ENCODE measurements around the gene C22orf31.

The C22orf31 gene

DNA sequence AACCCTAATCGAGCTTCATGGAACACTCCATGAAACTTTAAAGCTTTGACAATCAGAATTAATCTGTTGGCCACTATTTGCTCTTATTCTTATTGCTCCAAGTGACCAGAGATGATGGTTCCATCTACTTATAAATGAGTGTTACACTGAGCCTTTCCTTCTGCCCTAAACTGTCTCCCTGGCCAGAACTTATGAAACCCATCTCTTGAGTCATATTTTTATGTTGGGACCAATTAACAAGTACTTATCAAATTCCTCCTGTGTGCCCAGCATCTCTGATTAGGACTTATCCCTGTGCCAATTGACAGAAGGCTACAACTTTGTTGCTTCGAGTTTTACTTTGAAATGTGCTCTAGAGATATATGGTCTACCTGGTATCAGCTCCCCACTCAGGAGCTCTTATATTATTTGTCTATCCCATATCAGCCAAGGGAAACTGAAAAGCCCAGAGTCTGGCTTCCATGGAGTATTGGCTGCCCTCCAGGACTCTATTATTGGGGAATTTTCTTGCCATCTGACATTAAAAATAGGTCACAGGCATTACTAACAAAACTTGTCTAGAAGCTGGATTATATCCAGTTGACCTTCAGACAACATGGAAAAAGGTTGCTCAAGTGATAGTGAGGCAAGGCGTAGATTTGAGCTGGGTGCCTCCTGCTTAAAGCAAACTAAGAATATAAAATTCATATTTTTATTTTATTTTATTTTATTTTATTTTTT is 20.0 kb upstream of the C22orf31 start:
- no peak overlapping the region for H3K27ac ChIP-seq

GRCh38 chr22:29080106-29080975 is 18.7 kb upstream of the C22orf31 start:
- no peak overlapping the region for H3K27ac ChIP-seq
- no peak for TF ChIP-seq ZFX (IDR thresholded peaks at IDR 0.05)
- TF ChIP-seq CTCF (conservative IDR thresholded peaks at IDR 0.05): no peak

More for the DNA sequence above, 20.0 kb upstream of the C22orf31 start:
- no peak for TF ChIP-seq ZFX (IDR thresholded peaks at IDR 0.05)
- no peak for TF ChIP-seq CTCF (conservative IDR thresholded peaks at IDR 0.05)

- H3K27ac ChIP-seq: 0 out of 2 replicates have a peak overlapping the region, but pooled peaks have one; percentile 6
- TF ChIP-seq ZFX (IDR thresholded peaks at IDR 0.05) (no peak), CTCF (conservative IDR thresholded peaks at IDR 0.05) (no peak)
Measured at GRCh38 chr22:29079218-29079901, 17.7 kb upstream of the C22orf31 start.

DNA sequence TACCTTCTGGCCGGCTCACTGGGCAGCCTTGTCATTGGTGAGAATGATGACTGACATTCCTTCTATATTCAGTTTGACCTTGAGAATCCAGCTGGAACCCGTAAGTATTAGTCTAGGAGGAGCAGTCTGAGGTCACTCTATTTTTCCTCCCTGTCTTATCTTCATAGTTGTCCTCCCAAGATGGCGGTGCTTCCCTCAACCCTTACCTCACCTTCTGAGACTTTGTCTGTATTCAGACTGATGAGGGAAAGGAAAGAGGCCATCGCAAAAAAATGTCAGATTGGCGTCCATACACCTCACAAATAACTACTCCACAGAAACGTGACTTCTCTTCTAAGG is 17.2 kb upstream of the C22orf31 start:
- no peak overlapping the region for H3K27ac ChIP-seq
- no peak for TF ChIP-seq ZFX (IDR thresholded peaks at IDR 0.05)
- TF ChIP-seq CTCF (conservative IDR thresholded peaks at IDR 0.05): no peak

DNA sequence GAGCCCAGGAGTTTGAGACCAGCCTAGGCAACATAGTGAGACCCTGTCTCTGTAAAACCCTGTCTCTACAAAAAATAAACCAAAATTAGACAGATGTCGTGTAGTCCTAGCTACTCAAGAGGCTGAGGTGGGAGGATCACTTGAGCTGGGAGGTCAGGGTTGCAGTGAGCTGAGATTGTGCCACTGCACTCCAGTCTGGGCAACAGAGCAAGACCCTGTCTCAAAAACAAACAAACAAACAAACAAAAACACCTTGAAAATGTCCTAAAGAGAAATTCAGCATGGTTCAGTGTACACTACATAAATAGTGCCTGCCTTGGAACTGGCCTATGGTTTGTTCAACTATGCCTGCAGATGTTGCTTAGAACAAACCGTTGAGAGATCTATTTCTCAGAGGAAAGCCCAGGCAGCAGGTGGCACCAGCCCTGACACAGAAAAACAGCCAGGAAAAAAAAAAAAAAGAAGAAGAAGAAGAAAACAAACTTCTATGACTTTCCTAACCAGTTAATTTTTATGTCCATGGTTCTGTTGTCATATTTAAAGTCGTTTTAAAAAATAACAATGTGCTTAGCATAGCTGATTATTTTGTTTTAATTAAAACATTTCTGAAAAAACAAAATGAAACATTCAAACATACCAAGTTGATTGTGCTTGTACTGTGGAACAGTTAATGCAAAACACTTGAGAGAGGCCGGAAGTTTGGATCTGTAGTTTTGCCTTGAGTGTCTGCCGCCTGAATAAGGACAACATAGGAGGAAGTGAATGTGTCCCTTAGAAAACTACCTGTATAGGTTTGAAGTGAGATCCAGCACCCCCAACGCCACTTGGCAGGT is 16.6 kb upstream of the C22orf31 start:
- TF ChIP-seq ZFX (IDR thresholded peaks at IDR 0.05) (no peak), CTCF (conservative IDR thresholded peaks at IDR 0.05) (no peak)
- no peak overlapping the region for H3K27ac ChIP-seq

DNA sequence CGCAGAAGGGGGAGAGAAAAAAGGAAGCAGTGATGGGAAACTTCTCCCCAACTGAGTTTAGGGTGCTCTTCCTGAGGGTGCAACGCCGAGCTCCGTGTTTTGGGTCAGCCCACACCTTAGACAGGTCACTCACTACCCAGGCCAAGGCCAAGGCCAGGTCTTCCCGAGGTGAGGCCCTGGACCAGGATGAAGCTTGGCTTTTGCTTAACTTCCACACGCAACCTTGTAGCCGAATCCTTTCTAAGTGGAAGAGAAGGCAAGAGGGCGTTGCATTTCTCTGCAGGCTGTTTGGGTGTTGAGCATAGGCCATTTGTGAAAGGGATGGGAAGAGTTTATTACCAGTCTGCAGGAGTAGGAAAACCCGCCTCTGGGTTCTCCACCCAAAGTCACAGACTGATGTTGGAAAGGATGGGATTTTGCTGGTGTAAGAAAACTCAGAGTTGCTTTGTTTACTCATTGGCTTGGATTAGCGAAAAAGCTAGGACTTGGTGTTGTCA is 12.7 kb upstream of the C22orf31 start:
- H3K27ac ChIP-seq: no peak overlapping the region

More for the DNA sequence above, 12.7 kb upstream of the C22orf31 start:
- TF ChIP-seq ZFX (IDR thresholded peaks at IDR 0.05) (no peak), CTCF (conservative IDR thresholded peaks at IDR 0.05) (no peak)
